ENCODE measurements around the gene SPINDOC.
A peak's percentile ranks its signal among the peaks of the same experiment; 100 is the strongest.

The SPINDOC gene

GRCh38 chr11:63833048-63833447 is 19.8 kb downstream of the SPINDOC start:
- no peak for DNase-seq (ENCODE audit: low spot score)

- DNase-seq (ENCODE audit: low spot score): no peak
These were observed 21.4 kb downstream of the SPINDOC start for GRCh38 chr11:63834535-63835157.

- DNase-seq (ENCODE audit: low spot score): no peak
These were observed 21.9 kb downstream of the SPINDOC start for GRCh38 chr11:63835158-63835545.

- DNase-seq (ENCODE audit: low spot score): peak; percentile 81
These were observed 23.9 kb downstream of the SPINDOC start for GRCh38 chr11:63837027-63837688.

- no peak for DNase-seq (ENCODE audit: low spot score)
These were observed 24.5 kb downstream of the SPINDOC start for GRCh38 chr11:63837739-63838138.

GRCh38 chr11:63838150-63838677 is 25.0 kb downstream of the SPINDOC start:
- DNase-seq (ENCODE audit: low spot score): no peak

GRCh38 chr11:63838678-63839507 is 25.6 kb downstream of the SPINDOC start, which contains the start of gene MARK2:
Gene MARK2 (plus strand): TSS chr11:63839110. CDS start chr11:63839507, 397 bp downstream.
- DNase-seq (ENCODE audit: low spot score): peak; percentile 99

- DNase-seq (ENCODE audit: low spot score): no peak
These were observed 26.5 kb downstream of the SPINDOC start for GRCh38 chr11:63839508-63840355.

GRCh38 chr11:63840356-63841060 is 27.3 kb downstream of the SPINDOC start:
- no peak for DNase-seq (ENCODE audit: low spot score)

GRCh38 chr11:63841554-63841953 is 28.3 kb downstream of the SPINDOC start:
- DNase-seq (ENCODE audit: low spot score): no peak

- no peak for DNase-seq (ENCODE audit: low spot score)
These were observed 29.8 kb downstream of the SPINDOC start for GRCh38 chr11:63843041-63843440.

GRCh38 chr11:63844836-63845235 is 31.6 kb downstream of the SPINDOC start:
- DNase-seq (ENCODE audit: low spot score): no peak

- DNase-seq (ENCODE audit: low spot score): no peak
These were observed 32.0 kb downstream of the SPINDOC start for GRCh38 chr11:63845303-63845702.

GRCh38 chr11:63845911-63846310 is 32.7 kb downstream of the SPINDOC start:
- no peak for DNase-seq (ENCODE audit: low spot score)

GRCh38 chr11:63846897-63847296 is 33.6 kb downstream of the SPINDOC start:
- DNase-seq (ENCODE audit: low spot score): no peak

- no peak for DNase-seq (ENCODE audit: low spot score)
These were observed 34.1 kb downstream of the SPINDOC start for GRCh38 chr11:63847363-63847762.

- no peak for DNase-seq (ENCODE audit: low spot score)
These were observed 36.4 kb downstream of the SPINDOC start for GRCh38 chr11:63849691-63850090.

- DNase-seq (ENCODE audit: low spot score): no peak
These were observed 37.7 kb downstream of the SPINDOC start for GRCh38 chr11:63850920-63851319.

GRCh38 chr11:63851364-63851763 is 38.1 kb downstream of the SPINDOC start:
- no peak for DNase-seq (ENCODE audit: low spot score)

GRCh38 chr11:63853476-63853875 is 40.2 kb downstream of the SPINDOC start:
- DNase-seq (ENCODE audit: low spot score): no peak

GRCh38 chr11:63854696-63855095 is 41.4 kb downstream of the SPINDOC start:
- DNase-seq (ENCODE audit: low spot score): no peak
